ENCODE data around the gene EVX2. TPM values are rescaled to one million over a fixed set of nuclear protein-coding genes. Genes with fewer than 3 reads are reported as not detected.
A peak's percentile ranks its signal among the peaks of the same experiment; 100 is the strongest.

Gene EVX2
- total RNA-seq, 1 donor from 2014 or later, result not detected

- Histone ChIP-seq H3K4me2 (ENCODE audit: low read length) (peak overlapping the region; percentile 72), H3K4me1 (ENCODE audit: insufficient read depth, low read length) (no peaks in the 10 kb centered on the region), H4K20me1 (ENCODE audit: insufficient read depth, low read length) (no peaks in the 10 kb centered on the region), H3K4me3 (ENCODE audit: insufficient read depth, low read depth, low read length) (no peak overlapping the region), H3K9ac (ENCODE audit: low read length) (no peak overlapping the region), H2AFZ (ENCODE audit: low read depth, low read length) (no peak overlapping the region), H3K79me2 (ENCODE audit: insufficient read depth, low read length) (no peaks in the 10 kb centered on the region), H3K36me3 (ENCODE audit: insufficient read depth, low read length) (no peaks in the 10 kb centered on the region), H3K9me3 (ENCODE audit: insufficient read depth, low read depth, low read length) (no peaks in the 10 kb centered on the region), H3K27ac (ENCODE audit: low read depth, low read length) (no peak overlapping the region), H3K27me3 (ENCODE audit: insufficient read depth, low read length) (peaks cover 91% of the 10 kb centered on the region)
- peaks cover 83% of the 10 kb centered on the region for H3K27me3 Mint-ChIP-seq (ENCODE audit: low read depth, unreplicated experiment)
- H3K4me1 Mint-ChIP-seq (ENCODE audit: low read depth, unreplicated experiment), result peaks cover 3% of the 10 kb centered on the region
- no peak overlapping the region for H3K27ac Mint-ChIP-seq (ENCODE audit: unreplicated experiment)
- DNase-seq (ENCODE audit: low read depth) (no peak), FAIRE-seq (no peak)
- peak overlapping the region; percentile 27 for H3K4me3 Mint-ChIP-seq (ENCODE audit: unreplicated experiment)
- H3K36me3 Mint-ChIP-seq (ENCODE audit: low read depth, unreplicated experiment), result no peaks in the 10 kb centered on the region
- TF ChIP-seq CTCF (IDR thresholded peaks at IDR 0.05; ENCODE audit: insufficient read depth, low read depth, low read length) (no peak), EZH2 (IDR thresholded peaks at IDR 0.05; ENCODE audit: insufficient read depth, low read length) (peak; percentile 12)
- H3K9me3 Mint-ChIP-seq (ENCODE audit: unreplicated experiment), result peaks cover 16% of the 10 kb centered on the region
Observed at GRCh38 chr2:176129813-176130146, 46.0 kb upstream of the EVX2 start.

- peak within 1 kb of the TSS; percentile 72 for H3K4me2 ChIP-seq (ENCODE audit: low read length)
- H3K9ac ChIP-seq (ENCODE audit: low read length), result no peak within 1 kb of the TSS
- no peaks in the 10 kb centered on the region for H3K4me1 ChIP-seq (ENCODE audit: insufficient read depth, low read length)
- FAIRE-seq (no peak), DNase-seq (ENCODE audit: low read depth) (peak; percentile 34)
- no peaks in the 10 kb centered on the region for H4K20me1 ChIP-seq (ENCODE audit: insufficient read depth, low read length)
- peaks cover 91% of the 10 kb centered on the region for H3K27me3 ChIP-seq (ENCODE audit: insufficient read depth, low read length)
- Mint-ChIP-seq H3K9me3 (ENCODE audit: unreplicated experiment) (peaks cover 16% of the 10 kb centered on the region), H3K36me3 (ENCODE audit: low read depth, unreplicated experiment) (no peaks in the 10 kb centered on the region), H3K27me3 (ENCODE audit: low read depth, unreplicated experiment) (peaks cover 83% of the 10 kb centered on the region), H3K4me3 (ENCODE audit: unreplicated experiment) (peak within 1 kb of the TSS; percentile 69), H3K4me1 (ENCODE audit: low read depth, unreplicated experiment) (peaks cover 3% of the 10 kb centered on the region), H3K27ac (ENCODE audit: unreplicated experiment) (peak within 1 kb of the TSS; percentile 34)
- TF ChIP-seq CTCF (IDR thresholded peaks at IDR 0.05; ENCODE audit: insufficient read depth, low read depth, low read length), result no peak
- no peak within 1 kb of the TSS for H3K4me3 ChIP-seq (ENCODE audit: insufficient read depth, low read depth, low read length)
- H3K27ac ChIP-seq (ENCODE audit: low read depth, low read length), result no peak within 1 kb of the TSS
- no peaks in the 10 kb centered on the region for H3K36me3 ChIP-seq (ENCODE audit: insufficient read depth, low read length)
- no peaks in the 10 kb centered on the region for H3K79me2 ChIP-seq (ENCODE audit: insufficient read depth, low read length)
- peak within 1 kb of the TSS; percentile 14 for H2AFZ ChIP-seq (ENCODE audit: low read depth, low read length)
- H3K9me3 ChIP-seq (ENCODE audit: insufficient read depth, low read depth, low read length), result no peaks in the 10 kb centered on the region
Observed at GRCh38 chr2:176128982-176129796, 45.4 kb upstream of the EVX2 start, which contains the start of gene HOXD8. HOXD8 (plus strand) TSS chr2:176129705; CDS start chr2:176130367, 662 bp downstream.
